ENCODE results near the gene TKFC.

Gene TKFC, protein sequence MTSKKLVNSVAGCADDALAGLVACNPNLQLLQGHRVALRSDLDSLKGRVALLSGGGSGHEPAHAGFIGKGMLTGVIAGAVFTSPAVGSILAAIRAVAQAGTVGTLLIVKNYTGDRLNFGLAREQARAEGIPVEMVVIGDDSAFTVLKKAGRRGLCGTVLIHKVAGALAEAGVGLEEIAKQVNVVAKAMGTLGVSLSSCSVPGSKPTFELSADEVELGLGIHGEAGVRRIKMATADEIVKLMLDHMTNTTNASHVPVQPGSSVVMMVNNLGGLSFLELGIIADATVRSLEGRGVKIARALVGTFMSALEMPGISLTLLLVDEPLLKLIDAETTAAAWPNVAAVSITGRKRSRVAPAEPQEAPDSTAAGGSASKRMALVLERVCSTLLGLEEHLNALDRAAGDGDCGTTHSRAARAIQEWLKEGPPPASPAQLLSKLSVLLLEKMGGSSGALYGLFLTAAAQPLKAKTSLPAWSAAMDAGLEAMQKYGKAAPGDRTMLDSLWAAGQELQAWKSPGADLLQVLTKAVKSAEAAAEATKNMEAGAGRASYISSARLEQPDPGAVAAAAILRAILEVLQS

GRCh38 chr11:61332797-61333549 lies at the start of gene TKFC, which contains the start of gene DDB1:
Gene TKFC (plus strand): TSS chr11:61333228. CDS start chr11:61334729, 1,501 bp downstream.
Gene DDB1 (minus strand): TSS chr11:61333105. CDS start chr11:61332968, 137 bp downstream.
- peak; percentile 92 to 97 (median 96) for DNase-seq (ENCODE audit: low read depth in 3 of 3)

DNA sequence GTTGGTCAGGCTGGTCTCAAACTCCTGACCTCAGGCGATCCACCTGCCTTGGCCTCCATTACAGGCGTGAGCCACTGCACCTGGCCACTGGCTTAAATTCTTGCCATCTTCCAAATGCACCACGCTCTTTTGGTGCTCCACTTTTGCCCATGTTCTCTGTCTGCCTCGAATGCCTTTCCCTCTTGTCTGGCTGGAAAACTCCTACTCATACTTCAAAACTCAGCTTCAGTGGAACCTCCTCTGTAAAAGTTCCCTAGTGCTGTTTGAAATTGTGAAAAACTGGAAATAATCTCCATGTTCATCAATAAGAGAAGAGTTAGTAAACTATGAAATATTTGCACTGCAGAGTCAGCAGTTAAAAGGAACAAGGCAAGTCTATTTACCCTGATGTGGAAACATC lies 49.4 kb upstream of the TKFC start:
- DNase-seq (ENCODE audit: low read depth in 3 of 3) = no peak

DNA sequence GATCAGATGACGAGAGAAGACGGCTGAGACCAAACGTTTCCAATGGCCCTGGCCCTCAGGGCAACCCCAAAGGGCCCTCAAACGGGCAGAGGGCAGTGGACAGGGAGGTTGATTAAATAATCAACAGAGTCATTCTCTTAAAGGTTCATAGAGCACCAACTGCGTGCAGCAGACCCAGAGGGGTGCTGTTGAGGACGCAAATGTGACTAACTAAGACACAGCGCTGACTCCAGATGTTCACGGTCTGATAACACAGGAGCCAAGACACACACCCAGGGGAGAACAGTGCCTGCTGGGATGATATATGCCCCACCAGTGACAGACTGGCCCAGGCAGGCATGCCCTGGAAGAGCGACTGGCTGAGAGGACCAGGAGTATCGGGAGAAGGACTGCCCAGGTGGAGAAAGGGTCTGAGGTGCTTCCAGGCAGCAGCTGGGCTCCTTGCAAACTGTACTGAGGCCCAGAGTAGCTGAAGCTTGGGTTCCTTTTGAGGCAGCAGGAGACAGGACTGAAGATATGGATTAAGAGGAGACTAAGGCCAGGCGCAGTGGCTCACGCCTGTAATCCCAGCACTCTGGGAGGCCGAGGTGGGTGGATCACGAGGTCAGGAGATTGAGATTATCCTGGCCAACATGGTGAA lies 45.6 kb upstream of the TKFC start:
- DNase-seq (ENCODE audit: low read depth in 3 of 3) = no peak

DNA sequence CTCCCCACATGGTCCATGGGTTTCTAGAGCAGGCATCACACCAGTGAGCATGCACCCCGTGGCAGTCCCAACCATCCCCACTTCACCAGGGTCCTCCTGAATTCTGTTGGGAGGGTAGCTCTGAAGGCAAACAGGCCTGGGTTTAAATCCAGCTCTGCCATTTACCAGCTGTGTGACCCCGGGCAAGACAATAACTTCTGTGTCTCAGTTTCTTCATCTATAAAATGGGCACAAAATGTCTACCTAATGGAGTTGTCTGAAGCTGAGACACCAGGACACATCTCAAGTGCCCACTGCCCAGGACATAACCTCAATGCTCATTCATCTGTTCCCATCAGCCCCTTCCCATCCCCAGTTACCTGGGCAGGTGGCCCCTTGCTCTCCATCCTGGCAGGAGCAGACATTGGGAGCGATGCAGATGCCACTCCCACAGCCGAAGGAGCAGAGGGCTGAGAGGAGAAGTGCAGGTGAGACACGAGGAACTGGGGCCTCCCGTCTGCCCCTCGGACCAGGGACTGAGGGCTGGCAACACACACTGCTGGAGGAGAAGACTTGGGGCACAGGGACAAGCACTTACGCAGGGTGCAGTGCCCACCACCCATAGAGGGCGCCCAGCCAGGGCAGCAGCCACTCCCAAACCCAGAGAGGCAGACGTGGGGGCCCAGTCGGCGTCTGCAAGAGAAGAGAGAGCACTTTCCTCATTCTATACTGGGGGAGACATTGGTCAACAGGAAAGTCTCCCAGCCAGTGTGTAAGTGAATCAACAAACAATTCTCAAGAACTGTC lies 41.9 kb upstream of the TKFC start:
- peak in 1 of 3 experiments; percentile 7 for DNase-seq (ENCODE audit: low read depth in 3 of 3)

DNA sequence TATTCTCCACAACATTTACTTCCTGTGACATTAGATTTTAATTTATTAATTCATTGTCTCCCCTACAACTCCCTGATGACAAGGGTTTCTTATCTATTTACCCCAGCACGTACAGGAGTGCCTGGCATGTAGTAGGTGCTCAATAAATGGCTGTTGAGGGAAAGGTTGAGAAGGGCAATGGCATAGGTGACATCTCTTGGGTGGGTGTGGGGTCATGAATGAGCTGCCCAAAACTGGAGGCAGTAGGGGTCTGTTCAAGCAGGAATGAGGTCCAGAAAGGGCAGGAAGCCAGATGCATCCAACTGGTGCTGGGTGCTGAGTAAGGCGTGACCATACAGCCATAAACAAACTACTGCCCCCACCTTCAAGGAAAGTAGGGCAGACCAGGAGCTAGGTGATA lies 40.7 kb upstream of the TKFC start:
- DNase-seq (ENCODE audit: low read depth in 3 of 3) = no peak

- peak in 2 of 3 experiments; percentile 19 to 60 for DNase-seq (ENCODE audit: low read depth in 3 of 3)
Observed at GRCh38 chr11:61293867-61294716, 38.9 kb upstream of the TKFC start.

DNA sequence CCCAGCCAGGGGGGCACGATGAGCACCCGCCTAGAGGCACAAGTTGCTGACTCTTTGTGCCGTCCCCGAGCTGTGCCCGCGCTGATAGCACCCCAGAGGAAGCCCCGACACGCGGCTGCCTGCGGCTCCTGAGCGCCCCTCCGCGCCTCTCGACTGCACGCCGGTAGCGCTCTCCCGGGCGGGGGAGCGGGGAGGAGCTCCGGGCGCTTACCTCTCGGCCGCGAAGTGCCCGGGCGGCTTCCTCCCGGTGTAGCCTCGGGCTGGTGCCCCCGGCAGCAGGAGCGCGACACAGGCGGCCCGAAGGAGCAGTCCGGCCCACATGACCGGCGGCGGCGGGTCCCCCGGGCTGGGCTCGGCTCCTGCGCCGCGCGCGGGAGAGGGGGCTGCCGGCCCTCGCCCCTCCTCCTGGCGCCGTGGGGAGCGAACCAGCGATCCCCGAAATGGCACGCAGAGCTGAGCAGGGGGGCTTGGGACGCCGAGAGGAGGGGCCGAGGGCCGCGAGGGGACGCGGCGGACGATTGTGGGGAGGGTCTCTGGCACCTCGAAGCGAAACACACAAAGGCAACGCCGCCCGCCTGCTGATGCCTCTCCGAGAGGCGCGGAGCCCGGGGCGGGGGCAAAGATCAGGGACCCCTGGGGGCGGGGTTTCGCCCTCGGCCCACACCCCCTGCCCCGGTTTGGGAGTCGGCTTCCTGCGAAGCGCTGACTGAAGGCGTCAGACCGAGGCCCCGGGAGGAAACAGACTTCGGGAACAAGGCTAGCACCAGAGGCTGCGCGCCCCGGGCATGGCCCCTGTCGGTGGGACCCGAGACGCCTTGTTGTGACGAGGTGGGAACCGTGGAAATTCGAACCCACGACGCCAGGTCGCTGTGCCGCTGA lies 38.1 kb upstream of the TKFC start, which contains the start of gene VWCE:
Gene VWCE (minus strand): TSS at position 600 of the 879 bp plus-strand sequence. CDS start 279 bp downstream, at position 321.
- peak; percentile 39 to 75 (median 63) for DNase-seq (ENCODE audit: low read depth in 3 of 3)

GRCh38 chr11:61295596-61295926 lies 37.5 kb upstream of the TKFC start:
- no peak for DNase-seq (ENCODE audit: low read depth in 3 of 3)

GRCh38 chr11:61297341-61297740 lies 35.7 kb upstream of the TKFC start:
- DNase-seq (ENCODE audit: low read depth in 3 of 3) = no peak

DNA sequence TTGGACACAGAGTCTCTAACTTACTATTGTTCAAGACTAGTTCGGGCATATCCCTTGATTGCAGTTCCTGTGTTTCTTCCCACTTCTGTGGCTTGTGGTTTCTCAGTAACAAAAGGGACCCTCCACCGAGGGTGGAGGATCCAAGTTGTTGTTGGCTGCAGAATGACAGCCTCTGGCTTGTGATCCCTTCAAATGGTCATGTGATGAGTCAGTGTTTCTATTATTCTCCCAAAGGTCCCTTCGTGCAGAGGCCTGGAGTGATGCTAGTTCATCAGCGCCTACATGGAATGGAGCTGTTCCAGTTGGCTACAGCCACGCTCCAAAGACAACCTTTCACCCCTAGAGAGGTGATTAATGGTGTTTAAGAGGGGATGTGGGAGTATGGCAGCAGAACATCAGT lies 35.3 kb upstream of the TKFC start:
- DNase-seq (ENCODE audit: low read depth in 3 of 3) = no peak

- DNase-seq (ENCODE audit: low read depth in 3 of 3) = no peak
Observed at GRCh38 chr11:61298663-61299244, 34.3 kb upstream of the TKFC start.

DNA sequence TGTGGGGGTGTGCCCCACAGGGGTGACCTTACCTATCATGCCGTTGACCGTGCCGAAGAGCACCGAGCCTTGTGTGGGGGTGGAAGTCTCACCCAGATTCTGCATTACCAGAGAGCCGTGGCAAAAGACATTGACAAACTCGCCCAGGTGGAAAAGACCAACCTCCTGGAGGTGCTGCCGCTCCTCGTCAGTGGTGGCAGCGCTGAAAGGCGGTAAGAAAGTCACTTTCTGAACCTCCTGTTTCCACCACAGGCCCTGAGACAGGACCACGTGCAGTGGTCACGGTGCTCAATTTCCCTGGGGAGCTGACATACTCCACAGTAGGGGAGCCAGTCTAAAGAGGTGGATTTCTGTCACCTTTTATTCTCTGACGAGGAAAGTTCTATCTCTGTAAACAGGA lies 30.5 kb upstream of the TKFC start:
- no peak for DNase-seq (ENCODE audit: low read depth in 3 of 3)

GRCh38 chr11:61303725-61304124 lies 29.3 kb upstream of the TKFC start:
- DNase-seq (ENCODE audit: low read depth in 3 of 3) = no peak

GRCh38 chr11:61305417-61305816 lies 27.6 kb upstream of the TKFC start:
- no peak for DNase-seq (ENCODE audit: low read depth in 3 of 3)

DNA sequence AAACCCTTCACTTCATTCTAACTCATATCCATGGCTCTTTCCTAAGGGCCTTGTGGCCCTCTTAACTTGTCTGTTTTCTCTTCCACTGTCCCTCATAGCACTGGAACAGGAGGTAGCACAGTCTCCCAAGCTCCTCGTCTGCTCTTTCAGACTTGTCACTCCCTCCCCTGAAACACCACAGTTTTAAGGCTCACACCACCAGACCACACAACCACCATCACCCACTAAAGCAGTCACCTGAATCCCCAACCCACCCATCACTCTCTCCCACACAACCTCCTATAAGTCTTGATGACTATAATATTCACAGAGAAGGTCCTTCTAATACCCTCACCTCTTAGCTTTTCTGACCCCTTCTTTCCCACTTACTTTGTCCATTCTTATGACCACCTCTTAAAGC lies 26.8 kb upstream of the TKFC start:
- DNase-seq (ENCODE audit: low read depth in 3 of 3) = no peak

DNA sequence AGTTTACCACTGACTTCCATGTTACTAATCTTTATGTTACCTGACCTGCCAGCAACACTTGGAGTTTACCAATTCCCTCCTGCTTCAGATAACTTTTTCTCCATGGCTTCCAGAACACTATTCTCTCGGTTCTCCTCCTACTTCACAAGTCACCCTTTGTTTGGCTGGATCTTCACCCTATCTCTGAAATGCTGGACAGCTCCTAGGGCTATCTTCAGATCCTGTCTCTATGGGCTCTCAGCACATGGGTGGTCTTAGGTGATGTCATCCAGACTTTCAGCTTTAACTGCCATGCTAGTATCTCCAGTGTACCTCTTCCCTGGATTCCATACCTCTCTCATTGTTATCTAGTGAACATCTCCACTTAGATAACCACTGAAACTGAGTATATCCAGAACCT lies 25.7 kb upstream of the TKFC start:
- no peak for DNase-seq (ENCODE audit: low read depth in 3 of 3)

DNA sequence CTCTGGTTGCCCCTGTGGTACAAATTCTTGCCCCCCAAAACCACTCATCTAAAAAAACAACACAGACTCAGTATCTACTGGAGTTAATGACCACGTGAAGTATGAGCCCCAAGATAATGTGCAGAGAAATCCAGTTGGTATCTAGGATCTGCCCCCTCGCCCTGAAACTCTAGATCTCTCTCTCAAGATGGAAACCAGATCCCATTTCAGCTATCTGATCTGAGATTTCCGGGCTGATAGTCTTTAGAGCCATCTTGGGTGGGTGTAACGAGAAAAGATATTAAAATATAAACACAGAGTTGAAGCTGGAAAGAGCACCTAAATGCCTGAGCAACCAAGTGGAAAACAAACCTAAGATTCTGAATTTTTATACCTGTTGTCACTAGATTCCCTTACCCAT lies 23.9 kb upstream of the TKFC start:
- no peak for DNase-seq (ENCODE audit: low read depth in 3 of 3)

- no peak for DNase-seq (ENCODE audit: low read depth in 3 of 3)
Observed at GRCh38 chr11:61309739-61310138, 23.3 kb upstream of the TKFC start.

GRCh38 chr11:61310749-61311148 lies 22.3 kb upstream of the TKFC start:
- DNase-seq (ENCODE audit: low read depth in 3 of 3) = no peak

Data from stimulated activated CD4-positive, alpha-beta T cell treated with anti-CD3 and anti-CD28 coated beads, TNF-alpha, amount 100 ng/mL, for 24 hours (primary cell).